HG02610 (cell line): ENCODE results near the gene PRDM16.

Experiments used
- ATAC-seq: cut with Tn5 transposase; IDR thresholded peaks from one replicate; pipeline ENCODE4 v1.9.1; 2021; ENCODE audit warnings: mild to moderate bottlenecking, moderate library complexity; ENCODE audit not compliant: unreplicated experiment

PRDM16 gene

DNA sequence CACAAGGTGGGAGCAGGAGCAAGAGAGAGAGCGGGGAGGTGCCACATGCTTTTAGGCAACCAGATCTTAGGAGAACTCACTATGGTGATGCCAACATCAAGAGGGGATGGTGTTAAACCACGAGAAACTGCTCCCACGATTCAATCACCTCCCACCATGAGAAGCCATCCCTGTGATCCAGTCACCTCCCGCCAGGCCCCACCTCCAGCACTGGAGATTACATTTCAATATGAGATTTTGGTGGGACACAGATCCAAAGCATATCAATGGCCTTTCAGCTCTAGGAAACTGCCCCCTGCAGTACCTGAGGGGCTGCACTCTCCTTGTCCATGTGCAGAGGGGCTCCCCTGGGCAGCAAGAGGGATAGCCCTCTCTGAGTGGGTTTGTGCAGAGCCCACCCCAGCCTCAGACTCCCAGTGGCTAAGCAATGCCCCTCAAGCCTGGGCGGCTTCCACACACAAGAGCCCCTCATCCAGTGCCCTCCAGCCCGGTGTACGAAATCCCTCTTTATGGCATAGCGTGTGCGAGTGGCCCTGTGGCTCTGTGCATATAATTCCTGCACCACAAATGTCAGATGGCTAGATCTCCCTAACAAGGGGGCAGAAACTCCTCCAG, 15.5 kb upstream of the PRDM16 start:
- ATAC-seq, result no peak

- no peak for ATAC-seq
These were observed 15.0 kb upstream of the PRDM16 start for GRCh38 chr1:3053986-3054385.

GRCh38 chr1:3054474-3054873, 14.5 kb upstream of the PRDM16 start:
- no peak for ATAC-seq

DNA sequence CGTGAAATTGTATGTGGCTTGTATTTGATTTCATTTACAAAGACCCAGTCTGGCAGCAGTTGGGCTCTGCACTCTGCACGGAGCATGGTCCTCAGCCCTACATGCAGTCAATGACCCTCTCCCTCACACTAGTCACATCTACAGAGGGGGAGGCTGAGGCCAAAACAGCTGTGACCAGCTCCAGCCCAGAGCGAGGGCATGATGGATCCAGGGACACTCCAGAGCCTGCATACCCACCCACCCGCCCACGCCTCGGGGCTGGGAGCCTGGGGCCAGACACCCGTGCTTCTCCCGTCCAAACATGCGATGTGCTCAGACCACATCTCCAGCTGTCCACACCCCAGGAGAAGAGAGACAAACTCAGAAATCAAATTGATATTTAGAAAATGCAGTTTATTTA, 14.0 kb upstream of the PRDM16 start:
- no peak for ATAC-seq

DNA sequence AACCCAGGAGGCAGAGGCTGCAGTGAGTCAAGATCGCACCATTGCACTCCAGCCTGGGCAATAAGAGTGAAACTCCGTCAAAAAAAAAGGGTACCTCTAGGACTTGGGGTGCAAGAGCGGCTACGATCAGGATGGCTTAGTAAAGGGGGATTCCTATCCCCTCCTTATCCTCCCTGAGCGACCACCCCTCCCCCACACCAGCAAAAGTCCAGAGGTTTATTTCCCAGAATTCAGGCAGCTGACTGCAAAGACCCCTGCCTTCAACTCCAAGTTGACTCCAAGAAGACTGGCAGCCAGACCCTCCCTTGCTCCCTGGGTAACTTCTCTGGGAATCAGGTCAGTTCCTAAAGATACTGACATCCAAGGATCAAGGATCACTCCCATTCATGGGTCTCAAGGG, 12.4 kb upstream of the PRDM16 start:
- no peak for ATAC-seq

DNA sequence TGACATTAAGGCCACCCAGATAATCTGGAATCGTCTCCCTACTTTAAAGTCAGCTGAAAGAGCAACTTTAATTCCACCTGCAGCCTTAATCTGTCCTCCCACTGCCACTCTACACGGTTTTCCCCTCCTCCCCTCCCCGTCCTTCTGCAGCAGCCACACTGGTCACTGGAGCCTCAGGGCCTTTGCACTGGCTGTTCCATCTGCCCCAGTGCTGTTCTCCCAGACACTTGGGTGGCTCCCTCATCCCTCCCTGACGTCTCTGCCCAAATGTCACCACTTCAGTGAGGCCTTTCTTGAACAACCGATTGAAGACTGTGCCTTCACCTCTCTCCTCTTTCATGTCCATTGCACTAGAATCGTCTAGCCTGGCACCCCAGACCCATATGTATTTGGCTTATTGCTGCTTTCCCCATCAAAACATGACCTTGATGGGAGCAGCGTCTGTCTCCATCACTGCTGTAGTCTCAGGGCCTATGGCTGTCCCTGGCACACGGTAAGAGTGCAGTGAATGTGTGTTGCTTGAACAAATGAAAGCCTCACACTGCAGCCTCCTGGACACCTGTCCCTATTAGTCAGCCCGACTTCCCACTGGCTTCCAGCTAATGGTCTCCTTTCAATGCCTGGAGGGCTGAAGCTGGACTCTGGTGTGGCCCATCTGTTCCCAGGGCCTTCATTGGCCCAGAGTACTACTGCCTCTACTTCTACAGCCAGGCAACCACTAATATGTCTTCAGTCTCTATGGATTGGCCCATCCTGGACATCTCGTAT, 10.6 kb upstream of the PRDM16 start:
- ATAC-seq, result no peak

DNA sequence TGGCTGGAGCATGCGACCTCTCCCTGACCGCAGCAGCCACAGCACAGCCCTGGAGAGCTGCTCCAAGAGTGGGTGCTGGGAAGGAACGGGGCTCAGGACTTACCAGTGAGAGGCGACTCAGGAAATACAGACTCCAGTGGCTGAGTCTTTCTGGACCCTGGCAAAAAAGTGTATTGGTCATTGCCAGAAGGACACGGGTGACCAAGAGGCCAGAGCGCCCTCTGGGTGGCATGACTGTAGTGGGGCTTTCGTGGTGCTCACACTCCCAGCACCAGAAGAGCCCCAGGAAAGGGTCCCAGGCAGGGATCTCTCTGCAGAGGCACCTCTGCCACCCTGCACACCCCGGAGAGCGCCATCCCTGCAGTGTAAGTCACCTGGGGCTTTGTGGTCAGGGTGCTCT, 8.9 kb upstream of the PRDM16 start:
- ATAC-seq, result no peak

DNA sequence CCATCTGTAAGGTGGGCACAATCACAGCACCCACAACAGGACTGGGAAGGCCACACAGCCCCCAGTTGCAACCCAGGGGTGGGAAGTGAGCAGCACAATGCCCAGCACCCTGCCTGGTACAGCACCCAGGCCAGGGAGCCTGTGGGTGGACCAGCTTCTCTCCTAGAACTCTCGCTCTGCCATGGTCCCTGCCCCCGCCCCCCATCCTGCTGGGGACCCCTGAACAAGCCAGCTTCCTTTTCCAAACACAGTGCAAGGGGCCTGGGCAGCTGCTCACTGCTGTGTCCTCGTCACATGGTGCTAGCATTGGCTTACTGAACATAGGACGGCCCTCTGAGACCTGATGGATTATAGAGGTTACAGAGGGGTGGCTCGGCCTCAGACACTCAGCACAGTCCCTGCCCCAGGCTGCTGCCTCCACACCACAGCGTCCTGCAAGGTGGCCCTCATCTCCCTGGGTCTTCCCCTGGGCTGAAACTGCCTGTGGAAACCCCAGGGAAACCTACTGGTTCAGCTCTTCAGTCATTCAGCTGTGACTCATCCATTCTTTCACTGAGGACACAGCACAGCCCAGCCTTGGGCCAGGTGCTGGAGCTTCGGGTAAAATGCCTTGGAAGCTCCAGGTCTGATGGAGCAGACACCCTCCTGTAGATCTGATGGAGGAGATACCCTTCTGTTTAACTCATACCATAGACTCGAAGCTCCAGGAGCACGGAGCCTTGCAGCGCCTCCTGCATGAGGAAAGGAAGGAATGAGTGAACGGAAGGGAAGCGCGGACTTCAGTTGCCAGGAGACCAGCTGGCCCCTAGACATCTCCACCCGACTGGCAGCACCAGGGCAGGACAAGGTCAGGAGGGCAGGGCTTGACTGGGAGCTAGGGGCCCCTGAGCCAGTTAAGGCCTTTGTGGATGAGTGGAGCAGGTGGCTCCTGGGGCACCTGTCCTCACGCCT, 8.1 kb upstream of the PRDM16 start:
- no peak for ATAC-seq

- no peak for ATAC-seq
These were observed 7.4 kb upstream of the PRDM16 start for GRCh38 chr1:3061566-3061965.

DNA sequence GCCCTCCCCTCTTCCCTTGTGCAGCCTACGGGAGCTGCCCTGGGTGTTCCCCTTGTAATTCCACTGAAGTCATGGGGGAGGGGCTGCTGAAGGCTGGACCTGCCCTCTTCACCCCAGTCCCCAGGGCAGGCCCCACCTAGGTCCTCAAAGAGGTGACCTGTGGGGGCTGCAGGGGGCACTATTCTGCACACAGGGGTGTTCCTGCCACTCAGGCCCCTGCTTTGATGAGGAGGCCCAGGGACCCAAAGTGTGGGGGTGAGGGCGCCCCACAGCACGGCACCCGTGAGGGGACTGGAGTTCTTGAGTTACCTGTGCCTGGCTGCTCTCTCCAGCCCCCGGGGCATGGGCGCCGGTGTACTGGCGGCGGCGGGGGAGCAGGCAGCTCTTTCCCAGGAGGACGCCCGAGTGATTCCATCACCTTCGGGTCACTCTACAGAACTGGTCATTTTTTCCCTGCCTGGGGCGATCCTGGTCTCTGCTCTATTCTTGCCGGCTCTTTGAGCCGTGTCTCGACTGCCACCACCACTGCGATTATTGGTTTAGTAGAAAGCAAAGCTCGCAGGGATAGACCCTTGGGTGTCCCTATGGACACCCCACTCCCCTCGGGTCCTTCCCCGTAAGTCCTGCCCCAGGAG, 6.9 kb upstream of the PRDM16 start:
- no peak for ATAC-seq

DNA sequence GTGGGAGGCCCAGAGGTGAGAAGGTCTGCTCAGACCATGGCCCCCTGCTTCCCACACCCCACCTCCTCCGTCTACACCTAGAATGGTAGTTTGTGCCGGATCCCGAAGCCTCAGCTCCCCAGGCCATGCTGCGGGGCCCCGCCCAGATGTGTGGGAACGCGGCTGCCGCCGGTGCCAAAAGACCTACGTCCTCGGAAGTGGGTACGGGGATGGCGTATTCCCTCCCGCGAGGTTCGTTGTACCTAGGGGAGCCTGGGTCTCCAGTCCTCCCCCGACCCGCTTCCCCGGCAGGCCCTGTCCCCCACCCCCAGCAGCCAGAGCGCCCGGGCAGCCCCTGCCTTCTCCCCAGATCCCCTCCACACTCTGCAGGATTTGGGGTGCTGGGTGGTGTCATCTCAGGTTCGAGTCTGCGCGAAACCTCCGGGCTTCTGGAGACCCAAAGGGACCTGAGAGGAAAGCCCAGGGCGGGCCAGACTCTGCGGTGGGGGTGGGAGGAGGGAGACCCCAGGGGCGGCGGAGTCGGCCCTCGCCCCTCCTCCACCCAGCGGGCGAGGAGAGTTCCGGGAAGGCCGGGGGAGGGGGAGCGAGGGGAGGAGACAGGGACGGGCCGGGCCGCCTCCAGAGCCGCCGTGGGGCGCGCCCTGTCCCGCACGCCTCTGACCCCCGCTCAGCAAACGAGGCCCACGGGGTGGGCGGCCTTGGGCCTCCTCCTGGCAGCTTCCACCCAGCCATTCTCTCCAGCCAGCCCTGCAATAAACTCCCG, 6.2 kb upstream of the PRDM16 start:
- no peak for ATAC-seq

DNA sequence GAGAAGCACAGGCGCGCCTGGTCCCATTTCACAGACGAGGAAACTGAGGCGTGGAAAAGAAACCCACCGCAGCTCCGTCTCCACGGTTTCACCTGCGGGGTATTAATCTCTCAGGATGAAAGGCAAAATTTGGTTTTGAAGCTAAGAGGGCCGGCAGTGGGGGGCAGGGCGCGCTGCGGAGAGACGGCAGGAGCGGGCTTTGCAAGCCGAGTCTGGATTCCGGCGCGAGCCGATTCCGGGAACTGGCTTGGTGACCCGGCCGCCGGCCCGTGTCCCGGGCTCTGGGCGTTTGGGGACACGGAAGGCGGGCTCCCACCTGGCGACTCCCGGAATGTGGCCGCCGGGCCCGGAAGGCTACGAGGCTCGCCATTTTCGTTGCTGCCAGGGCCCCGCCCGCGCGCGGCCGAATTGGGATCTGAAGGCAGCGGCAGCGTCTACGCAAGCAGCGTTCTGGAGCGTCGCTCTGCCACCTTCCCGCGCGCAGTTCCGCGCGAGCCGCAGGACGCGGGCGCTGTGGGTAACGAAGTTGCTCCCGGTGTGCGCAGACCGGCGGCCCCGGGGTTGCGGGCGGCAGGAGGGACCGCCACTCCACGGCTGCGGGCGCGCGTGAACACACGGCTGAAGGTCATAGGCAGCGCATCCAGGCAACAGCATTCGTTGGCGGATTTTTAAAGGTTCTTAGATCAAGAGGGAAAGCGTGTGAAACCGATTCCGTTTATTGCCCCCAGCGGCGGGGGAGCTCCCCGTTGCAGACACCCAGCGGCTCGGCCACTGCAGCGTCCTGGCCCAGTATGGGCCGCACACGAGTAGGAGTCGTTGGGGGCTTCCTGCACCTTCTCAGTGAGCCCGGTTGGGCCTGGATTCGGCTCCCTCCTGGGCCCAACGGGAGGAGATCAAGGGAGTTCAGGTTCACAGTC, 5.4 kb upstream of the PRDM16 start:
- ATAC-seq, result no peak

DNA sequence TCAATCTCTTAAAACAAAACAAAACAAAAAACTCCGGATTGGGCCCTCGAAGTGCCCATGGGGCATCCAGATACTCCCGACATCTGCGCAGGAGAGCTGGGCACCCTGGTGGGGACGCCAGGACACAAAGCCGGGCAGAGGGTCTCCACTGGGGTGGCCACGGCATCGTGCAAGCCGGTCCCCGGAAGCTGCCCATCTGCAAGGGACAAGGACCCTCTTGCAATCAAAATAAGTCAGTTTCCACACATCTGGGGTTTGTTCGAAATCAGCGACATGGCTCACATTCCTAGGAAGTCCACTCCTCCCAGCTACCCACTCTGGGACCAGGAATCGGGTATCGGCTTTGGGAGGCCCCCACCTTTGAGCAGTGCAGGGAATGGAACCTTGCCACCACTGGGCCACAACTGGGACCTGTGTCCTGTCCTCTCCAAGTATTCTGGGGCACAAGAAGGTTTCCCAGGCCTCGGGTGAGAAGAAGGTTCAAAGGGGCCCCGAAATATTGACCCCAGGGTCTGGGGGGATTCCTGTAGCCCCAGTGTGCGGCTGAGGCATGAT, 4.6 kb upstream of the PRDM16 start:
- no peak for ATAC-seq

DNA sequence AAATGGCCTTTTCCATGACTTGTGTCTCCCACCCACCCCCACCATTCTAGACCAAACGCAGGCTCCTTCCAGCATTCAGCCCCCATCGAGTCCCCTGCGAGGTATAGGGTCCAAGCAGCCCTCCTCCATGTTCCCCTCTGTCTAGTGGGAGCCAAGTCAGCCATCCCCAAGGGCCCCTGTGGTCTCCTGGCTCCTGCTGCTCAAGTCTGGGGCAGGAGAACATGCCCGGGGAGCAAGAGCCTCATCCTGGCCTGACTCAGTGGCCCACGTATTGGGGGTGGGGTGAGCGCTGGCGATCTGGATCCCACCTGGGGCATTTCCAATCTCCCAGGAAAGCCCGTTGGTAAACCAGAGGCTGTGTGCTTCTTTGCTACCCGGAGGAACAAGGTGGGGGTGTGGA, 4.1 kb upstream of the PRDM16 start:
- ATAC-seq, result no peak

- no peak for ATAC-seq
These were observed 3.6 kb upstream of the PRDM16 start for GRCh38 chr1:3065396-3065795.

DNA sequence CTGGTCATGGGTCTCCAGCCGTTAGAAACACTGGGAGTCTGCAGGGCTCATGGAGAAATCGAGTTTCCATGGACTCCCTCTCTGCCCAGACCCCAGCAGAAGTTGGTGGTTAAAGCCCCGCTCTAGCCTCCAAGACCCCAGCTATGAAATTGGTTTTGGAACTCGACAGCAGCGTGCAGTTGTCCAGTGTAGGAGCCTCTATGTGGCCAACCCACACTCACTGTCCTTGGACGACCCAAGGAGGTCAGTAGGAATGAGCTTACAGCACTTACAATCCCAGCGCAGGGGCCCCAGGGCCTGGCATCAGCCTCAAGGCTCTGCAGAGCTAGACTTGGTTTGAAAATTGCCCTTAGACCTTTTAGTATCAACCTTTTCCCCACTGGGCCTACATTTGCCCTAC, 3.2 kb upstream of the PRDM16 start:
- no peak for ATAC-seq

GRCh38 chr1:3066250-3066711, 2.7 kb upstream of the PRDM16 start:
- no peak for ATAC-seq

DNA sequence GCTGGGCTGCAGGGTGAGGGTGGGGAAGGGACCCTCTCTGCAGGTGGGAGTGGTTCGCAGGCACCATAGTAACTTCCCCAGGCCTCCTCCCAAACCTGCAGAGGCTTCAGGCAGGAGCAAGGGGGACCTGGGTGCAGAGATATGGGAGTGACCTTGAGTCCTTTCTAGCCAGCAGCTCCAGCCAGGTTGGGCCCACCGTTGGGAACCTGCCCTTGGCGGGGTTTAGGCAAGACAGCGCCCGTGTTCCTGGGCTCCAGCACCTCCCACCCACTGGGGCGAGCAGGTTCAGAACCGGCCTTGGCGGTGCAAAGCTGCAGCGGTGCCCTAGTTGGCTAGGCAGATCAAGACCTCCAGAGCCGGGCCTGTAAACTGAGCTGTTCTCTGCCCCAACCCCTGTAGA, 2.2 kb upstream of the PRDM16 start:
- ATAC-seq, result no peak

DNA sequence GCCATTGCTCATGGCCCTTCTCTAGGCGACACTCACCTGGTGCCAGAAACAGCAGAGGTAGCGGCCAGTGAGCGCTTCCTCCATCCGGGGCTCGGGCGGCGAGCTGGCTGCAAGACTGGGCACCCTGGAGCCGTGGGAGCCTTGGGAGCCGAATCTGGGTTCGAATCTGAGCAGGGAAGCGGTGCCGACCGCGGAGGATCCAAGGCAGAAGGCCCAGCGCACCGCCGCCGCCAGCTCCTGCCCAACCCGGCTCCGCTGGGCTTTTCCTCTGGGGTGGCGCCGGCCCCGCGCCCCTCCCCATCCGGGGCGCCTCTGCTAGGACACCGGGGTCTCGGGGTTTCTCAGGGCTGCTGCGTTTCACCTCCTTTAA, 1.7 kb upstream of the PRDM16 start:
- no peak for ATAC-seq
